GM23338 (cell line): Measurements from ENCODE around the gene TIMP3. TPM values are rescaled to one million over a fixed set of nuclear protein-coding genes. Genes with fewer than 3 reads are reported as not detected.

Experiments
- ATAC-seq: fragments of 200-7000 bp; cut with Tn5 transposase; 3 replicates; pipeline ENCODE4 v1.9.1; 2020
- DNase-seq: peaks from one replicate; pipeline ENCODE4 v3.0.0-alpha.2; 2015; ENCODE audit warnings: low spot score
- H2AFZ ChIP-seq: fragments of 200-600 bp; sonication (generic); 2 replicates; pipeline ENCODE4 v1.8.0; 2016; ENCODE audit warnings: antibody characterized with exemption, mild to moderate bottlenecking, moderate library complexity
- H3F3A ChIP-seq: fragments of 200-600 bp; sonication (generic); replicated peaks from 2 replicates; pipeline ENCODE4 v1.8.0; 2017; ENCODE audit warnings: antibody characterized with exemption, mixed run types, low read depth
- H3K27ac ChIP-seq: fragments of 200-600 bp; sonication (generic); 2 replicates; pipeline ENCODE4 v1.6.1; 2016; ENCODE audit warnings: low read depth
- H3K27me3 ChIP-seq: fragments of 200-600 bp; sonication (generic); 2 replicates; pipeline ENCODE4 v1.8.0; 2016; ENCODE audit warnings: mild to moderate bottlenecking, mixed run types, moderate library complexity; ENCODE audit not compliant: insufficient read depth
- H3K36me3 ChIP-seq: fragments of 200-600 bp; sonication (generic); 2 replicates; pipeline ENCODE4 v1.8.0; 2016; ENCODE audit warnings: mild to moderate bottlenecking; ENCODE audit not compliant: insufficient read depth
- H3K4me1 ChIP-seq: fragments of 200-600 bp; sonication (generic); 2 replicates; pipeline ENCODE4 v1.8.0; 2016; ENCODE audit warnings: mild to moderate bottlenecking, moderate library complexity; ENCODE audit not compliant: insufficient read depth
- H3K4me2 ChIP-seq: fragments of 200-600 bp; sonication (generic); 2 replicates; pipeline ENCODE4 v1.7.1; 2017; ENCODE audit warnings: mixed run types
- H3K4me3 ChIP-seq: fragments of 200-600 bp; sonication (generic); 2 replicates; pipeline ENCODE4 v1.6.1; 2016; ENCODE audit warnings: mixed run types
- H3K79me2 ChIP-seq: fragments of 200-600 bp; sonication (generic); replicated peaks from 2 replicates; pipeline ENCODE4 v1.8.0; 2017; ENCODE audit warnings: mild to moderate bottlenecking; ENCODE audit not compliant: insufficient read depth
- H3K9me2 ChIP-seq: fragments of 200-600 bp; sonication (generic); 2 replicates; pipeline ENCODE4 v1.8.0; 2017; ENCODE audit not compliant: insufficient read depth
- H4K20me1 ChIP-seq: fragments of 200-600 bp; sonication (generic); replicated peaks from 2 replicates; pipeline ENCODE4 v1.8.0; 2017; ENCODE audit warnings: mild to moderate bottlenecking; ENCODE audit not compliant: insufficient read depth
- H3K27ac Mint-ChIP-seq: 2 replicates; pipeline ENCODE4 v1.8.0; 2020; ENCODE audit warnings: inconsistent platforms, mild to moderate bottlenecking, moderate library complexity, mixed read lengths
- H3K27me3 Mint-ChIP-seq: 3 replicates; pipeline ENCODE4 v1.8.0; 2022; ENCODE audit warnings: low read depth, mild to moderate bottlenecking, moderate library complexity, mixed read lengths, inconsistent platforms; ENCODE audit not compliant: insufficient read depth, poor library complexity
- H3K36me3 Mint-ChIP-seq: 3 replicates; pipeline ENCODE4 v1.8.0; 2021; ENCODE audit warnings: low read depth, mild to moderate bottlenecking, inconsistent platforms, moderate library complexity, mixed read lengths
- H3K4me1 Mint-ChIP-seq: 3 replicates; pipeline ENCODE4 v1.8.0; 2020; ENCODE audit warnings: mild to moderate bottlenecking, inconsistent platforms, mixed read lengths
- H3K4me3 Mint-ChIP-seq: 3 replicates; pipeline ENCODE4 v1.8.0; 2021; ENCODE audit warnings: moderate library complexity, mild to moderate bottlenecking, inconsistent platforms, mixed read lengths
- H3K9me3 Mint-ChIP-seq: 3 replicates; pipeline ENCODE4 v1.8.0; 2020; ENCODE audit warnings: moderate library complexity, mild to moderate bottlenecking, inconsistent platforms, mixed read lengths
- EZH2 ChIP-seq: fragments of 200-600 bp; sonication (generic); IDR thresholded peaks from one replicate; pipeline ENCODE4 v1.8.0; 2017; ENCODE audit warnings: antibody characterized with exemption, mild to moderate bottlenecking, low read depth; ENCODE audit not compliant: unreplicated experiment
- REST ChIP-seq: IDR thresholded peaks from one replicate; pipeline ENCODE4 v1.6.1; 2018; ENCODE audit warnings: antibody characterized with exemption; ENCODE audit not compliant: unreplicated experiment
- ZNF462 ChIP-seq: fragments of 250-450 bp; sonication (Bioruptor Pico); IDR thresholded peaks from 2 replicates; pipeline ENCODE4 v1.5.0; 2020; ENCODE audit warnings: mild to moderate bottlenecking, moderate library complexity
- polyA plus RNA-seq: library from polyadenylated mRNA; unstranded; fragments of >200 nt; fragmentation: Nextera tagmentation; extraction: Ambion mirVana; gene quantifications from 2 replicates; pipeline ENCODE4 v1.2.1, GENCODE V29; 2016
- total RNA-seq: library from RNA; depleted of rRNA; stranded (reverse); fragments of >200 nt; shearing (Covaris generic); gene quantifications from 2 replicates; pipeline ENCODE4 v1.2.3, GENCODE V29; 2014

TIMP3 gene
- total and polyA plus RNA-seq, 2 experiments from 2014 or later, result 1.4 to 4.3 TPM

DNA sequence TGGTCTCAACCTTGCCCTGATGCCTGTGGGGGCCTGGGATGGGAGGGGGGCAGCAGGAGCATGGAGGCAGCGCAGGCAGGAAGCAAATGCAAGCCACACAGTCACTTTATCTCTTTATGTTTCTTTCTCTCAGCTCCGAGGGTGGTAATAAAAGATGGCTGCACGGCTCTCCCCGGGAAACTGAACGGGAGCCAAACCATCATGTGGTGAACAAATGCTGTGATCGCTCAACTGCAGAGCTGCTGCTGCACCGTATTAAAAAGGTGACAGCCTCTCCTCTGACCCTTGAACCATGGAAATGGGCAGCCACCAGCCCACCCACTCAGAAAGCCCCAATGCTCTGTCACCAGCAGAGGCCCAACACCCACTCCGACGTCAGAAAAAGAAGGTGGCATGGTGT is 110.0 kb downstream of the TIMP3 start:
- ATAC-seq (no peak), DNase-seq (no peak)
- Histone ChIP-seq H3K27me3 (no peaks in the 10 kb centered on the region), H3K27ac (no peak overlapping the region), H3K36me3 (peaks cover 6% of the 10 kb centered on the region; the same call in 1 of the 2 replicates), H3K4me3 (no peak overlapping the region), H3K9me2 (no peaks in the 10 kb centered on the region), H3F3A (no peaks in the 10 kb centered on the region), H2AFZ (no peak overlapping the region), H4K20me1 (no peaks in the 10 kb centered on the region), H3K4me2 (no peak overlapping the region), H3K4me1 (no peaks in the 10 kb centered on the region), H3K79me2 (no peaks in the 10 kb centered on the region)
- Mint-ChIP-seq H3K4me3 (no peak overlapping the region), H3K27ac (no peak overlapping the region), H3K9me3 (peaks cover 18% of the 10 kb centered on the region), H3K27me3 (peaks cover 2% of the 10 kb centered on the region), H3K4me1 (peaks cover 8% of the 10 kb centered on the region; the same call in 2 of the 3 replicates), H3K36me3 (peaks cover 19% of the 10 kb centered on the region)
- TF ChIP-seq ZNF462 (CRISPR knock-in tag) (no peak), REST (no peak), EZH2 (no peak)
